ENCODE results near the gene ZNF827.

The ZNF827 gene

DNA sequence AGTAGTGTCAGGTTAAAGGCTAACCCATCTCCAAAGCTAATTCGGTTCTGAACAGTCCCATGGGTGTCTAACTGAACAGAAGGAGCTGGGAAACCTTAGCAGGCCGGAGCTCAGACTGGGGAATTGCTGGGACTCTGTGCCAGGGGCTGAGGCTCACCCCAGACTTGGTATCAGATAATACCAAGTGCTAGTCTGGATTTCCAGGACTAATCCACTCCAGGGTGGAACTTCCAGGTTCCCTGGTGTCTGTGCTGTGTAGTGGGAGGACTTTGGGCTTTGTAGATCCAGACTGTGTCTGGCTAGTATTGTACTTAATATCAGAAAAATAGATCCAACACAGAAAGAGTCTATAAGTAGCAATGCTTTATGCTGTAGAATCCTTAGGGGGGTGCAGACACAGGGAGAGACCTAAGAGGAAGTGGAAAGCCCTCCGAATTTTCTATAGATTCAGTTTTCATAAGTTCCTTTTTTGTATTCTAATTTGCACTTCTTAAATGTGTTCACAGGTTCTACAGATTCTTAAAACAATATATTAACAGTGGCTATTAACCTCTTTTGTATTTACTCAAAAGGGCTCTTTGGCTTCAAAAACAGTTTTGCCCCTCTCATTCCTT, 4.1 kb downstream of the ZNF827 start:
- DNase-seq, result no peak

- DNase-seq, result no peak
Measured at GRCh38 chr4:145933134-145933533, 5.5 kb downstream of the ZNF827 start.

GRCh38 chr4:145931403-145931802, 7.2 kb downstream of the ZNF827 start:
- DNase-seq, result no peak

DNA sequence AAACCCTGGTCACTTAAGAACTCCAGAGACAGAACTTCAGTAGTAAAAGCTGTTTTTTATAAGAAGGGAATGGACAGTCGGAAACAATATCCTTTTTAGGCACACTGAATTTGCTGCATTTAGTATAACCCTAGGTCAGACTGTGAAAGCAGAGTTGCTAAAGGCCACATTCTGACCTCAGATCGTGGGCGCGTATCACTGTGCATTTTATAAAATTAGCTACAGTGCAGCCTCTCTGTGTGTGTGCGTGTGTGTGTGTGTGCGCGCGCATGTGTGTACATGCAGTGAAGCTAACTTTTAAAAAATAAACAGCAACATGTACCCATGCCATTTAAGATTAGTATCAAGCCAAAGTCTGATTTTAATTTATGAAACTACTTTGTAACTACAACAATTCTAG, 8.0 kb downstream of the ZNF827 start:
- DNase-seq, result no peak

DNA sequence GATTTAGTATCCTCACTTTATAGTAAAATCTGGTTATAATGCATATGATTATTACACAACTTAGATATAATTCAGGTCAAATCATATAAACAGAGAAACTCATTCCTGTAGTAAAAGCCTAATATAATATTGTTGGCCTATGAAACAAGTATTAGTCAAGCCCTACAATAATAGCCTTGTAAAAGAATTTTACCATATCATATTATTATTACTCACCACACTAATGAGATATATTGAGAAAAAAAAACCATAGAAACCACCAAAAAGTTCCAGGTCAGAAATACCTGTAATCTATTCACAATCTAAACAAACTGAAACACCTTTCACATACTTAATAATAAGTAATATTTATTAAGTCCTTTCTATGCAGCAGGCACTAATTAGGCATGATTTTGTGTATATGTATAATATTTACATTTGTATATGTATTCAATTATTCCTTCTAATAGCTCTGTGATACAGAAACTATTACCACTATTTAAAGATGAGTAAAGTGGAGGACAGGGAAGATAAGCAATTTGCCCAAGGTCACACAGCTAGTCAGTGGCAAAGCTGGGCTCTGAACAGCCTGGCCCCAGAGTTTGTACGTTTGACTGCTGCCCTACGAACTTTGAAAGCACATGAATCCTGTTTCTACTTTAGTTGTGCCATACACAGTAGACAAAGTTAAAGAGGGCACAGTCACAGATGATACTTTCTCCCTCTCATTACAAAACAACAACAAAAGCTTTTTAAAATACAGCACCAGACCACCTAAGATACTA, 9.0 kb downstream of the ZNF827 start:
- DNase-seq, result no peak

- DNase-seq, result no peak
Measured at GRCh38 chr4:145928748-145929147, 9.9 kb downstream of the ZNF827 start.

GRCh38 chr4:145927030-145927429, 11.6 kb downstream of the ZNF827 start:
- no peak for DNase-seq

DNA sequence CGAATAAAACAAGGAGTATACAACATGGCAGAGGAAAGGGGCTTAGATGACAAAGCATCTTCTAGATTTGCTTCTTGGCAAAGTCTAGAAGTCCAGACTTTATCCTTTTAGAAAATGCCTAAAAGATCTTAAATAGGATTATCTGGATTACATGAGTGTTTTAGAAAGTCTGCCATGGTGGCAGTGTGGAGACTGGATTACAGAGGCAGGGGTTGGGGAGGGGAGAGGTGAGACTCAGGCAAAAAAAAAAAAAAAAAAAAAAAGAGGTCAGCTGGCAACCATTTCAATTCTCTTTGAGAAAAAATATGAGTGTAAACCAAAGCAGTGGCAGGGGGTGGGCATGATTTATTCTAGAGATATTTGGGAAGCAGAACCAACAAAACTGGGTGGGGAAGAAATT, 17.4 kb downstream of the ZNF827 start:
- DNase-seq, result no peak

- peak; percentile 83 for DNase-seq
Measured at GRCh38 chr4:145920205-145920604, 18.4 kb downstream of the ZNF827 start.

DNA sequence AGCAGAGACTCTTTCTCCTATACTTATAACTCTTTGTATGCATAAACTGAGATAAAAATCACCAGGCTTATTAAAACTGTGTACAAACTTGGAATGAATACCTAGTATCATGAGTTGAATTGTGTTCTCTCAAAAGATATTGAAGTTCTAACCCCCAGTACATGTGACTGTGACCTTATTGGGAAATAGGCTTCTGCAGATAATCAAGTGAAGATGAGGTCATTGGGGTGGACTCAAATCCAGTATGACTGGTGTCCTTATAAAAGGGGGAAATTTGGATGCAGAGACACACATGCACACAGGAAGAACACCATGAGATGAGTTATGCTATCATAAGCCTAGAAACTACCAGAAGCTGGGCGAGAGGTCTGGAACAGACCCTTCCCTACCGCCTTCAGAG, 26.2 kb downstream of the ZNF827 start:
- DNase-seq, result no peak

GRCh38 chr4:145909773-145910172, 28.9 kb downstream of the ZNF827 start:
- no peak for DNase-seq

DNA sequence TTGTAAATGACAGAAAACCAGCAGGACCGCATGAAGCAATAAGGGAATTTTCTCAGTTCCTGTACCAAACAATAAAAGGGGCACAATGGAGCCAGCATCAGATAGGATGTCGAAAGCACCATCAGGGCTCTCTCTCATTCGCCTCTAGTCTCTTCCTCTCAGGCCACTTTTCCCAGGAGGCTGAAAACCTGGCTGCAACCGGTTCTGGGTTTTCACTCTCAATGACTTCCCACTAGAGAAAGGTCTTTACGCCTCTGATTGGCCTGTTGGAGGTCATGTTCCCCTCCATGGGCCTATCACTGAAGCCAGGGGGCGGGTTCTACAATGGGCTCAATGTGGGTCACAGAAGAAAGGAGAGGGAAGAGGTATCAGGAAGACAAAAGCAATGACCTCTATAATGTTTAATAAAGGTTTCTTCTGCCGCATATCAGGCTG, 29.3 kb downstream of the ZNF827 start:
- DNase-seq, result peak; percentile 39

DNA sequence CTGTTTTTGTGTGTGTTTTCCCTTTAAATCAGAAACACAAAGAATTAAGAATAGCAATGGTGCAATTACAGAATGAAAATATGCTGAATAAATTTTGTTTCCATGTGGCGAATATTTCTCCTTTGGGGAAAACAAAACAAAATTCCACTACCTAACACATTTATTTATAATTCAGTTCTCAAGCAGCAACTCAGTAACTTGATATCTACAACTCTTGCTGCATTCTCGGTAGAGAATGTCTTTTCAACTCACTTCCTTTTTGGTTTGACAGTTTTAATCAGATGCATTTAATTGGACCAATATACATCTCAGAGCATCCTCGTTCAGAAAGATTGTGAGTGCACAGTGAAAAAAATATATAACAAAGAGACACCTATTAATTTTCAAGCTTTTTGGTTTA, 30.8 kb downstream of the ZNF827 start:
- no peak for DNase-seq

GRCh38 chr4:145907390-145907789, 31.2 kb downstream of the ZNF827 start:
- no peak for DNase-seq

- DNase-seq, result no peak
Measured at GRCh38 chr4:145904413-145905177, 34.0 kb downstream of the ZNF827 start.

- no peak for DNase-seq
Measured at GRCh38 chr4:145902522-145902921, 36.1 kb downstream of the ZNF827 start.

GRCh38 chr4:145899886-145900460, 38.6 kb downstream of the ZNF827 start:
- no peak for DNase-seq

DNA sequence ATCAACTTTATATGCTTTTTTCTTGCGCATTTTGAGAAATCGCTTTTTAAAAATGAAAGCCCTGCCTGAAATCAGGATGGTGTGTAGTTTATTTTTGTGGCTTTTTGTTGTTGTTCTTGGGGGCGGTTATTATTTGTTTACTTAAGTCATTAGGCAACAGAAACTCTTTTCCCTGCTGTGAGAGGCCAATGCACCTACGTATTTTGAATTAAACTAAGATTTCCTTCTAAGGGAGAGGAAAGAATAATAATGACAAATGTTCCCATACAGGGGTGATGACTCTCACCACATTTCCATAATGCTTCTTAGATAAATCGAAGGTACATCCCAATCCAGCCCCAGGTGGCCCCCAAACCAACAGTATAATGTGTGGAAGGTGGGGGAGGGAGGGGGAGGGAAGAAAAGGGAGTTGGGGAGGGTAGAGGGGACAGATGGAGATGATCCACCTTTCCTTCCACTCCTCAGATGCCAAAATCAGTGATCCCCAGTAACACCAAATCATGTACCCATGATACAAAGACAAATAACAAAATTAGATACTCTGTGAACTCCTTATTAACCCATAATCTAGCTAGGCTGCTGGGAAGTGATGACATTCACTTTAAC, 39.6 kb downstream of the ZNF827 start:
- no peak for DNase-seq

DNA sequence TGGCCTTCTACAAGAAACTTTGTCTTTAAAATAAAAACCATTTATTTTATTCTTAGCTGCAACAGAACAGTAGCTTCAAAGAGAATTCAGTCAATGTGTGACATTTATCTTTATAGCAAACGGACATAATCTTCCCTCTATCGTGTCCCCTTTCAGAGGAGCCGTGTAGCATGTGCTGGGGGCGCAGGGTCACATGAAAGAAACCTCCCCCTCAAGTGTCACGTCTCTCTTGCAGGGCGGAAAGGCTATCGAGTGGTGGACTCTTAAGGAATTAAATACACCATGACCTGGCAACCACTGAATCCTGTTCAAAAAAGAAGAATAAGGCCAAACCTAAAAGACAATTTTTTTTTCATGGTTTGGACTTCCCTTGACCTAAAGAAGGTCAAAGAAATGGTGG, 40.2 kb downstream of the ZNF827 start:
- no peak for DNase-seq

DNA sequence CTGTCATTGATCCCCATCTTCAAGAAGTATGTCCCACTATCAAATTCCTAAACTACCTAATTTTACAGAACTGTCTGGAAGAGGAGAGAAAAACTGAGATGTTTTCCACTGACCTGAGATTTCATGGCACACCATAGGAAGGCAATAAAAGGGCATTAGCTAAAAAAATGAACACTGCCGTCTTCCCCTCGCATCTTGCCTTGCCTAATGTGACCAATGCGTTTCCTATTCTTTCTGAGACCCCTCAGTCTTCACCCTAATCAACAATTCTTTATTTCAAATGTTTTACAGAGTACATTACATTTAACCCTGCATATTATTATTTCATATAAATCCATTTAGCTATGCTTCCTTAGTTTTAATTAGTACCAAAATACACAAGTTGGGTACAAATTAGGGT, 43.6 kb downstream of the ZNF827 start:
- no peak for DNase-seq

- no peak for DNase-seq
Measured at GRCh38 chr4:145891958-145892357, 46.7 kb downstream of the ZNF827 start.

DNA sequence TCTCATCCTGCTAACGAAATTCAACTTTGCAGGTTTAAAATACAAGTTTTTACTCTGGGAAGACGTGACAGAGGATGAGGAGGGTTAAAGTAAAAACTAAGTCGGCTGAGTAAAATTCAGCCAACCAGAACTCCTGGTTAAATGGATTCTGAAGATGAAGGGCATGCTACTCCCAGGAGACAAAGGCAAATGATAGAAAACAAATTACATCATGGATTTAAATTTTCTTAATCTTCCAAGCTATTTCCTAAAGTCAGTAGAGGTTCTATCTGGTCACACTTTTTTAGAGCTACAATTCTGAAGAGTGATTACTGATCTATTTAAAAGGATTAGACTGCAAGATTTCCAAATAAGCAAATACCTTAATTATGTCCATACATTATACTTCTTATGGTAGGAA, 47.9 kb downstream of the ZNF827 start:
- no peak for DNase-seq

DNA sequence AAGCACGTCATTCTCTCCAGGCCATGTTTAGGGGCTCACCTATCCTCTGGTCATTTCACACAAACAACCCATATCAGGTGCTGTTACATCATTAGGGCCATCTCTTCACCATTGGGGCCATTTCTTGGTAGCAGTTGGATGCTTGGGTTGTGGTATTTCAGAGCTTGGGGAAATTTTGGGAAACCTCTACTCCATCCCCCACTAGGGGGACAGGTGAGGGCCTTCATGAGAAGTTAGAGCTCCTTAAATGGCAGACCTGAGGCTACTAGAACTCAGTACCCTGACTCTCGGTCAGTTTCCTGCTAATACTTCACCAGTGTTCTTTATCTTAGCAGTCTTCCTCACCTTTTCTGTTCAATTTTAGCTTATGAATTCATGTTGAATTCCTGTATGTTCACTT, 50.2 kb downstream of the ZNF827 start:
- no peak for DNase-seq

All from femur (tissue), 1 donor.